Liver (tissue), 9 donors: ENCODE results near the gene TSHZ2. TPM values are rescaled to one million over a fixed set of nuclear protein-coding genes. Genes with fewer than 3 reads are reported as not detected.

Experiments
- DNase-seq: peaks from one replicate; pipeline ENCODE4 v3.0.0-alpha.2; 2017; ENCODE audit warnings: low spot score
- H3K27ac ChIP-seq, 2 donors: one replicate each; pipeline ENCODE4 v1.7.0; 2013; ENCODE audit warnings: inconsistent platforms in 2 of 2, low read length in 2 of 2, control low read depth in 1 of 2, low read depth in 1 of 2, mild to moderate bottlenecking in 1 of 2
- H3K27me3 ChIP-seq, 4 donors: one replicate each; pipeline versions ENCODE4 v1.6.1 to v1.7.0; 2013; ENCODE audit warnings: low read length in 3 of 4, inconsistent platforms in 1 of 4, mild to moderate bottlenecking in 1 of 4, moderate library complexity in 1 of 4; ENCODE audit not compliant: control insufficient read depth in 4 of 4, insufficient read depth in 4 of 4
- H3K36me3 ChIP-seq, 4 donors: one replicate each; pipeline versions ENCODE4 v1.6.1 to v1.7.0; 2013; ENCODE audit warnings: low read length in 3 of 4, mild to moderate bottlenecking in 3 of 4, low read depth in 1 of 4, moderate library complexity in 1 of 4; ENCODE audit not compliant: control insufficient read depth in 4 of 4, insufficient read depth in 3 of 4
- H3K4me1 ChIP-seq, 4 donors: one replicate each; pipeline versions ENCODE4 v1.6.1 to v1.7.0; 2013; ENCODE audit warnings: low read length in 3 of 4, mild to moderate bottlenecking in 3 of 4, moderate library complexity in 1 of 4; ENCODE audit not compliant: control insufficient read depth in 4 of 4, insufficient read depth in 4 of 4
- H3K4me3 ChIP-seq, 3 donors: one replicate each; pipeline versions ENCODE4 v1.6.1 to v1.7.0; 2013; ENCODE audit warnings: low read length in 3 of 3, control low read depth in 1 of 3, low read depth in 1 of 3, mild to moderate bottlenecking in 1 of 3
- H3K9ac ChIP-seq, 2 donors: one replicate each; pipeline ENCODE4 v1.7.0; 2013; ENCODE audit warnings: low read length in 2 of 2, mild to moderate bottlenecking in 2 of 2, moderate library complexity in 2 of 2, control low read depth in 1 of 2, low read depth in 1 of 2
- H3K9me3 ChIP-seq, 4 donors: one replicate each; pipeline versions ENCODE4 v1.6.1 to v1.7.0; 2013; ENCODE audit warnings: low read length in 3 of 4; ENCODE audit not compliant: control insufficient read depth in 4 of 4
- ATF3 ChIP-seq: IDR thresholded peaks from 2 replicates; pipeline ENCODE4 v1.6.1; 2016; ENCODE audit warnings: antibody characterized with exemption
- EGR1 ChIP-seq, 2 donors: IDR thresholded peaks; 2 replicates each; pipeline ENCODE4 v1.6.1; 2016 to 2018; ENCODE audit warnings: antibody characterized with exemption in 2 of 2, low read depth in 2 of 2
- FOXA1 ChIP-seq: IDR thresholded peaks from 2 replicates; pipeline ENCODE4 v1.6.1; 2016; ENCODE audit warnings: antibody characterized with exemption
- FOXA2 ChIP-seq: IDR thresholded peaks from 2 replicates; pipeline ENCODE4 v1.6.1; 2016; ENCODE audit warnings: antibody characterized with exemption
- GABPA ChIP-seq, 2 donors: IDR thresholded peaks in 1 of 2; conservative IDR thresholded peaks in 1 of 2; 2 replicates each; pipeline ENCODE4 v1.6.1; 2016; ENCODE audit warnings: antibody characterized with exemption in 2 of 2, mild to moderate bottlenecking in 1 of 2, moderate library complexity in 1 of 2
- HNF4A ChIP-seq, 2 donors: conservative IDR thresholded peaks; 2 replicates each; pipeline ENCODE4 v1.6.1; 2016; ENCODE audit warnings: antibody characterized with exemption in 2 of 2, mild to moderate bottlenecking in 2 of 2
- HNF4G ChIP-seq: IDR thresholded peaks from 2 replicates; pipeline ENCODE4 v1.6.1; 2016; ENCODE audit warnings: antibody characterized with exemption
- JUND ChIP-seq, 2 donors: IDR thresholded peaks; 2 replicates each; pipeline ENCODE4 v1.6.1; 2016; ENCODE audit warnings: antibody characterized with exemption in 2 of 2
- MAX ChIP-seq: IDR thresholded peaks from 2 replicates; pipeline ENCODE4 v1.6.1; 2016; ENCODE audit warnings: antibody characterized with exemption
- NR2F2 ChIP-seq: IDR thresholded peaks from 2 replicates; pipeline ENCODE4 v1.6.1; 2016; ENCODE audit warnings: antibody characterized with exemption
- RAD21 ChIP-seq, 2 donors: IDR thresholded peaks; 2 replicates each; pipeline ENCODE4 v1.6.1; 2016; ENCODE audit warnings: antibody characterized with exemption in 2 of 2, mild to moderate bottlenecking in 2 of 2
- RXRA ChIP-seq, 2 donors: IDR thresholded peaks; 2 replicates each; pipeline ENCODE4 v1.6.1; 2017 to 2018; ENCODE audit warnings: antibody characterized with exemption in 2 of 2, mild to moderate bottlenecking in 1 of 2
- SP1 ChIP-seq: IDR thresholded peaks from 2 replicates; pipeline ENCODE4 v1.6.1; 2018; ENCODE audit warnings: antibody characterized with exemption, mild to moderate bottlenecking
- TAF1 ChIP-seq: conservative IDR thresholded peaks from 2 replicates; pipeline ENCODE4 v1.6.1; 2016; ENCODE audit warnings: antibody characterized with exemption, mild to moderate bottlenecking
- YY1 ChIP-seq: IDR thresholded peaks from 2 replicates; pipeline ENCODE4 v1.6.1; 2016; ENCODE audit warnings: antibody characterized with exemption, mild to moderate bottlenecking
- ZBTB33 ChIP-seq: IDR thresholded peaks from 2 replicates; pipeline ENCODE4 v1.6.1; 2016; ENCODE audit warnings: antibody characterized with exemption
- WGBS: extraction: QIAGEN DNeasy Blood & Tissue Kit; methylation state at CpG from one replicate; pipeline ENCODE4 v1.1.7; 2013; 5-methylcytosine and 5-hydroxymethylcytosine counted together
- polyA plus RNA-seq, 2 donors: library from polyadenylated mRNA; stranded (reverse) in 1 of 2; unstranded in 1 of 2; fragments of 200-250 nt in 1 of 2; fragments of >200 nt in 1 of 2; fragmentation: Nextera tagmentation in 1 of 2; extraction: Ambion mirVana in 1 of 2; gene quantifications; one replicate each; pipeline versions ENCODE4 v1.2.1 to v1.2.3, GENCODE V29; 2013 to 2015
- total RNA-seq, 2 donors: library from RNA; depleted of rRNA; stranded (reverse); fragments of >200 nt; gene quantifications; one replicate each; pipeline ENCODE4 v1.2.3, GENCODE V29; 2014
- TF ChIP-seq, protein P1 (sequence below): IDR thresholded peaks from 2 replicates; pipeline ENCODE4 v1.6.1; 2016; ENCODE audit warnings: antibody characterized with exemption, mild to moderate bottlenecking
- TF ChIP-seq, protein P2 (sequence below): fragments of 150-350 bp; IDR thresholded peaks from 2 replicates; pipeline ENCODE4 v1.5.1; 2017; ENCODE audit warnings: improper control_type of control experiment, low read depth, low read length; ENCODE audit not compliant: missing input control
- donor health status: healthy.
- donor health status: healthy.
- donor health status: healthy.
- donor health status: healthy.
- donor health status: healthy.

Gene TSHZ2
- total and polyA plus RNA-seq, 4 donors: 2.9 to 11.3 (median 7.8) TPM

DNA sequence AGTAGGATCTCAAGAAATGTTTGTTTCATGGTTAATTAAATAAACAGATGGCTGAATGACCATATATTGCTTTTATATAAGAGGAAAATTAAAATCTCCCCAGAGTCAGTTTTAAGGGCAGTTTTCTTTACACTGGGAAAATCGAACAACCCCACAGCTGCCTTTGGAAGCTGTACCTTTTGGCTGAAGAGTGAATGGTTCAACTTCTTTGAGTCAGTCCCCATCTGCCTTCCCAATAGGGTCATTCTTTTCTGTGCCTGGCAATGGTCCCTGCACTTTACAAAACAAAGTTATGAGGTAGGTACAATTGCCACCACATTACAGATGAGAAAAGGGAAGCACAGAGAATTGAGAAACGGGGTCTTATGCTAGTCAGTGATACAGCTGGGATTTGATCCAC is 39.5 kb downstream of the TSHZ2 start:
- TF ChIP-seq EGR1 (IDR thresholded peaks at IDR 0.05; ENCODE audit: low read depth in 2 of 2): no peak
- no peak for TF ChIP-seq ATF3
- TF ChIP-seq, protein P1, sequence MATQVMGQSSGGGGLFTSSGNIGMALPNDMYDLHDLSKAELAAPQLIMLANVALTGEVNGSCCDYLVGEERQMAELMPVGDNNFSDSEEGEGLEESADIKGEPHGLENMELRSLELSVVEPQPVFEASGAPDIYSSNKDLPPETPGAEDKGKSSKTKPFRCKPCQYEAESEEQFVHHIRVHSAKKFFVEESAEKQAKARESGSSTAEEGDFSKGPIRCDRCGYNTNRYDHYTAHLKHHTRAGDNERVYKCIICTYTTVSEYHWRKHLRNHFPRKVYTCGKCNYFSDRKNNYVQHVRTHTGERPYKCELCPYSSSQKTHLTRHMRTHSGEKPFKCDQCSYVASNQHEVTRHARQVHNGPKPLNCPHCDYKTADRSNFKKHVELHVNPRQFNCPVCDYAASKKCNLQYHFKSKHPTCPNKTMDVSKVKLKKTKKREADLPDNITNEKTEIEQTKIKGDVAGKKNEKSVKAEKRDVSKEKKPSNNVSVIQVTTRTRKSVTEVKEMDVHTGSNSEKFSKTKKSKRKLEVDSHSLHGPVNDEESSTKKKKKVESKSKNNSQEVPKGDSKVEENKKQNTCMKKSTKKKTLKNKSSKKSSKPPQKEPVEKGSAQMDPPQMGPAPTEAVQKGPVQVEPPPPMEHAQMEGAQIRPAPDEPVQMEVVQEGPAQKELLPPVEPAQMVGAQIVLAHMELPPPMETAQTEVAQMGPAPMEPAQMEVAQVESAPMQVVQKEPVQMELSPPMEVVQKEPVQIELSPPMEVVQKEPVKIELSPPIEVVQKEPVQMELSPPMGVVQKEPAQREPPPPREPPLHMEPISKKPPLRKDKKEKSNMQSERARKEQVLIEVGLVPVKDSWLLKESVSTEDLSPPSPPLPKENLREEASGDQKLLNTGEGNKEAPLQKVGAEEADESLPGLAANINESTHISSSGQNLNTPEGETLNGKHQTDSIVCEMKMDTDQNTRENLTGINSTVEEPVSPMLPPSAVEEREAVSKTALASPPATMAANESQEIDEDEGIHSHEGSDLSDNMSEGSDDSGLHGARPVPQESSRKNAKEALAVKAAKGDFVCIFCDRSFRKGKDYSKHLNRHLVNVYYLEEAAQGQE: no peak
- TF ChIP-seq ZBTB33: no peak
- TF ChIP-seq HNF4G: no peak
- TF ChIP-seq NR2F2: no peak
- TF ChIP-seq RXRA (IDR thresholded peaks at IDR 0.05): no peak
- TF ChIP-seq RAD21 (IDR thresholded peaks at IDR 0.05): no peak
- TF ChIP-seq HNF4A (conservative IDR thresholded peaks at IDR 0.05): no peak
- no peak for TF ChIP-seq FOXA2
- TF ChIP-seq, protein P2, sequence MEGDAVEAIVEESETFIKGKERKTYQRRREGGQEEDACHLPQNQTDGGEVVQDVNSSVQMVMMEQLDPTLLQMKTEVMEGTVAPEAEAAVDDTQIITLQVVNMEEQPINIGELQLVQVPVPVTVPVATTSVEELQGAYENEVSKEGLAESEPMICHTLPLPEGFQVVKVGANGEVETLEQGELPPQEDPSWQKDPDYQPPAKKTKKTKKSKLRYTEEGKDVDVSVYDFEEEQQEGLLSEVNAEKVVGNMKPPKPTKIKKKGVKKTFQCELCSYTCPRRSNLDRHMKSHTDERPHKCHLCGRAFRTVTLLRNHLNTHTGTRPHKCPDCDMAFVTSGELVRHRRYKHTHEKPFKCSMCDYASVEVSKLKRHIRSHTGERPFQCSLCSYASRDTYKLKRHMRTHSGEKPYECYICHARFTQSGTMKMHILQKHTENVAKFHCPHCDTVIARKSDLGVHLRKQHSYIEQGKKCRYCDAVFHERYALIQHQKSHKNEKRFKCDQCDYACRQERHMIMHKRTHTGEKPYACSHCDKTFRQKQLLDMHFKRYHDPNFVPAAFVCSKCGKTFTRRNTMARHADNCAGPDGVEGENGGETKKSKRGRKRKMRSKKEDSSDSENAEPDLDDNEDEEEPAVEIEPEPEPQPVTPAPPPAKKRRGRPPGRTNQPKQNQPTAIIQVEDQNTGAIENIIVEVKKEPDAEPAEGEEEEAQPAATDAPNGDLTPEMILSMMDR: no peak
- no peak for TF ChIP-seq GABPA (IDR thresholded peaks at IDR 0.05 in 1 of 2, conservative IDR thresholded peaks at IDR 0.05 in 1 of 2)
- TF ChIP-seq TAF1: no peak
- TF ChIP-seq SP1: no peak
- TF ChIP-seq MAX: no peak
- TF ChIP-seq FOXA1: no peak
- TF ChIP-seq YY1: no peak
- TF ChIP-seq JUND (IDR thresholded peaks at IDR 0.05): no peak
- Histone ChIP-seq H3K4me1 (no peaks in the 10 kb centered on the region), H3K27ac (no peak overlapping the region), H3K36me3 (no peaks in the 10 kb centered on the region), H3K27me3 (no peaks in the 10 kb centered on the region), H3K9ac (no peak overlapping the region), H3K4me3 (no peak overlapping the region), H3K9me3 (no peaks in the 10 kb centered on the region)
- WGBS: 95% methylated on average over 2 of the region's 2 CpGs
- DNase-seq: no peak

DNA sequence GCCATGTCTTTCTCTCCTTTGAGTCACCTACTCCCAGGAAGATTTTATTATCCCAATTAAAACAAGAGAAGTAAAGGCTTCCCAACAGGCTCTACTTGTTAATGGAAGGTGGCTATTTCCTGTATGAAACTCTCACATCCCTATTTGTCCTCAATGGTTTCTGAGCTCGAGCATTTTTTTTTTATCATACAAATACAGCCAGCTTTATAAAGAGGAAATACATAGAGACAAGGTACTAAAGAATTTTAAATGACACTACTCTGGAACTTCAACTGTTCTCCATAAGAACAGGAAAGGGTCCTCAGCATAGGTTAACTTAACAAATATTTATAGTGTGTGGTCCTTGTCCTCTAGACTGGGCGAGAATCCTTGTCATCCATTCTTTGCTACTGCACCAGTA is 41.0 kb downstream of the TSHZ2 start:
- H3K36me3 ChIP-seq: no peaks in the 10 kb centered on the region
- TF ChIP-seq MAX (no peak), HNF4A (conservative IDR thresholded peaks at IDR 0.05) (no peak), ZBTB33 (no peak), SP1 (no peak)
- TF ChIP-seq, protein P2: no peak
- no peak overlapping the region for H3K4me3 ChIP-seq
- DNase-seq: no peak
- no peaks in the 10 kb centered on the region for H3K27me3 ChIP-seq
- no peak overlapping the region for H3K27ac ChIP-seq
- H3K9ac ChIP-seq: no peak overlapping the region
- 87% methylated on average over 2 of the region's 2 CpGs for WGBS
- H3K4me1 ChIP-seq: no peaks in the 10 kb centered on the region
- H3K9me3 ChIP-seq: no peaks in the 10 kb centered on the region
